ENCODE measurements around the gene PPFIA2.

- TF ChIP-seq CTCF (IDR thresholded peaks at IDR 0.05) (no peak), POLR2A (IDR thresholded peaks at IDR 0.05) (no peak)
These were observed 88.4 kb downstream of the PPFIA2 start for GRCh38 chr12:81670759-81671158.
